ENCODE results near the gene SCRN2.
A peak's percentile ranks its signal among the peaks of the same experiment; 100 is the strongest.

SCRN2 gene

DNA sequence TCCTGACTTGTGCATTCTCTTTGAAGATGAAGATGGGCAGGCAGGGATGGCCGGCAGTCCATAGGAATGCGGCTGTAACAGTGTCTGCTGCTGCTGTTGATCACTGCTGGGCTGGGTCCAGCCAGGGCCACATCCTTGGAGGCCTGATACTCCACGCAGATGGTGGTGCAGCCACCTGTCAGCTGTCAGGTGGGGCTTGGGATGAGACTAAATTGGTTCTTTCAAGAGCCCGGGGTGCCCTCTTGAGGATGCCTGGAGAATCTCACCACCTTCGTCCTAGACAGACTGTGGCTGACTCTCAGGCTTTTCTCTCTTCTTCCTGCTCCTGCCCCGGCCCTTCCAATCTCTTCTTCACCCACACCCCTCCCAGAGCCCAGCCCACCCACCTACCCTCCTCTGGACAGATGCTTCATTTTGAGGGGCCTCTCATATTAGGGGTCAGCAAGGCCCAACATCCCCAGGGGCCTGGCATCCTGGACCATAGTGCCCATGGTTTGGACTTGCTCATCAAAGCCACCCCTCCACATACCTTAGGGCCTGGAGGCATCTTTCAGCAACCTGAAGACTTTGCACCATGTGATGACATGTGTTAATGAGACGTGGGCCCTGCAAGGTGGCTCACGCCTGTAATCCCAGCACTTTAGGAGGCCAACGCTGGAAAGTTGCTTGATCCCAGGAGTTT, 38.6 kb downstream of the SCRN2 start:
- peak; percentile 35 for DNase-seq

DNA sequence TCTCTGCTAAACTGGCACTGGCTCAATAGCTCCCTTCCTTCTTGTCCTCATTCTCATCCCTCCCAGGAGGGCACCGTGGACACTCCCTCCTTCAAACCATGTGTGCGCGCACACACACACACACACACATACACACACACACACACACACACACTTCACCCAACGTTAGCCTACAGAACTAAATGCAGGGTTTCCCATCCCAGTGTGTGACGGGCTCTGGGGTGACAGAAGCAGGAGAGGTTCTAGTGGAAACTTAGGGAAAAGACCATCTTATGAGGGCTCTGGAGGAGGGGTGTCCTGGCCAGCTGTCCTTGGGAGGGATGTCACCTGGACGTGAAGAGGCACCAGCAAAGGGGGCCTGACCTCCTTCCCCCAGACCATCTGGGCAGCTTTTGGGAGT, 39.2 kb downstream of the SCRN2 start:
- DNase-seq, result no peak

DNA sequence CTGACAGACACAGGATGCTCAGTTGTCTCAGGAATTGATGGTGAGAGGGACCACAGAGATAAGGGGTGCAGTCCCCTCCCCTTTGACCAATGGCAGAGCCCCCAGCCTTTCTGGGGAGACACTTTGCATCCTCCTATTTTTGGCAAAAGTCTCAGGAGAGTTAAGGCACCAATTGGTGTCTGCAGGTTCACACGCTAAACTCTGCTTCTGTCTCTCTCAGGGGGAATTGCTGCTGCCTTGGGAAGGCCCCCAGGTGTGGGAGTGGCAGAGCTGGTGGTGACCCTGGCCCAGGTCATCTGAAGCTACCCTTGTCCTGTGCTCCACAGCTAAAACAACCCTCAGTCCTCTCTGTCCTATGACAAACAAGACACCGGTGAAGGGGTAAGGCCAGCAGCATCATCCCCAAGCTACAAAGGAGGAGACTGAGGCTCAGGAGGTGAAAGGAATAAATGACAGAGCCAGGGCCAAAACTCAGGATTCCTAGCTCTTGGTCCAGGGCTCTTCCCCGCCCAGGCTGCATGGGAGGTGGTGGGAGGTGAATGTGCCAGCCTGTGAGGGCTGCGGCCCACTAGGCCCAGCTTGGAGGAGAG, 39.8 kb downstream of the SCRN2 start:
- no peak for DNase-seq

DNA sequence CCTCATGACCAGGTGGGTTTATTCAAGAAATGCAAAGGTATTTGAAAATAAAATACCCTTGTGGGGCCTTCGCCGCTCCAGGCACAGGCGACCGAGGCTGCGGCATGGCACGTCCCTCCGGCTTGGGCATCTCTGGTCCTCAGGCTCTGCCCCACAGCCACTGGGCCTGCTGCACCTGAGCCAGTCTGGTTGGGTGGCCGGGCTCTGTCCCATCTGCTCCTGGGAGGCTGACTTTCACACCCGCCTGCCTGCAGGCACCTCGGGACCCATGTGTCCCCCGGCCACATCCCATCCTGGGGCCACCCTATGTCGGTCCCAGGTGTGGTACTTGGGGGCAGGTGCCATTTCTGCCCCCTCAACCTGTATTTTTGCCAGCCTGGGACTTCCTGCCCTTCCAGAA, 40.4 kb downstream of the SCRN2 start:
- no peak for DNase-seq

DNA sequence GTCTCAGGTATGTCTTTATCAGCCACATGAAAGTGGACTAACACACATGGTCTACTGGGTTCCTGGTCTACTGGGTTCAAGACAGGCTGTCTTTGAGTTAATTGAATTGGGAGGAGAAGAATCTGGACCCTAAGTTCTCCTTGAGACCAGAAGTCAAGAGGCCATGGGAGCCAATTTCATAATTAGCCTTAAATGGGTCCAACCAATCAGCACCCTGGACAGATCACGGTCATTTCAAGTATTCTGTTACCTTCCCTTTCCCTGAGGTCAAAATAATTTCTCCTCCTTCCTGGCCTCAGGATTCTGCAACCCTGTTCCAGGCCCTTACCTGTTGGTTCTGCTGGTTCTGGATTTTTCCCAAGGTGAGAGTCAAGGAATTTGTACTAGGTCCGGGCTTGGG, 43.3 kb downstream of the SCRN2 start:
- no peak for DNase-seq

DNA sequence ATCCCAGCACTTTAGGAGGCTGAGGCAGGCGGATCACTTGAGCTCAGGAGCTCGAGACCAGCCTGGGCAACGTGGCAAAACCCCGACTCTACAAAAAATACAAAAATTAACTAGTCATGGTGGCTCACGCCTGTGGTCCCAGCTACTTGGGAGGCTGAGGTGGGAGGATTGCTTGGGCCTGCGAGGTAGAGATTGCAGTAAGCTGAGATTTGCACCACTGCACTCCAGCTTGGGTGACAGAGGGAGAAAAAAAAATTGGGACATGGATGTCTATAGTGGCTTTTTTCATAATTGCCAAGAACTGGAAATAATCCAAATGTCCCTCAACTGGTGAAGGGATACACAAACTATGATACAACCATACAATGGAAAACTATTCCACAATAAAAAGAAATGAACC, 48.1 kb downstream of the SCRN2 start:
- DNase-seq, result no peak

DNA sequence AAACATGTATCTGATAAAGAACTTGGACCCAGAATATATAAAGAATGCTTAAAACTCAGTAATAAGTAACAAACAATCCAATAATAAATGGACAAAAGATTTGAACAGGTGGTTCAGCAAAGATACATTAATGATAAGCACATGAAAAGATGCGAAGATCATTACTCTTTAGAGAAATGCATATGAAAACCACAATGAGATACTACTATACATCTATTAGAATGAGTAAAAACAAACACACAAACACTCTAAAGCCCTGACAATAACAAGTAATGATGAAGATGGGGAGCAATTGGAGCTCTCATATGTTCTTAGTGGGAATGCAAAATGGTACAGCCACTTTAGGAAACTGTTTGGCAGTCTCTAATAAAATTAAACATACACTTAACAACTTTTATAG, 48.6 kb downstream of the SCRN2 start:
- DNase-seq, result no peak

DNA sequence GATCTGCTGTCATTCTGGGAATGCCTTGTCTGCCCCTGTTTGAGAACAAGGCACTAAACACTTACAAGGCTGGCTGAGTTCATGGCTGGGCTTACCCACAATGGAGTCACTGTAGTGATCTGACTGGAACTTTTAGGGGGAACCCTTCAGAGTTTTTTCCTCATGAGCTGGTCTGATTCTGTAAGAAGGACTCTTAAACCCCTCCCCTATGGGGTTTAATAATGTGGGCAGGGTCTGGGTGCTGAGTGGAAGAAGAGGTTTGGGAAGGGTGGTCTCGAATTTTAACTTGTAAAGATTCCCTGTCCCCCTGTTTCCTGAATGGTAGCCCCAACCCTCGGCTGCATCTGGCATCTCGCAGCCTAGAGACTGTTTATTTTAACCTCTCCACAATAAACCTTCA, 50.0 kb downstream of the SCRN2 start:
- DNase-seq, result no peak

DNA sequence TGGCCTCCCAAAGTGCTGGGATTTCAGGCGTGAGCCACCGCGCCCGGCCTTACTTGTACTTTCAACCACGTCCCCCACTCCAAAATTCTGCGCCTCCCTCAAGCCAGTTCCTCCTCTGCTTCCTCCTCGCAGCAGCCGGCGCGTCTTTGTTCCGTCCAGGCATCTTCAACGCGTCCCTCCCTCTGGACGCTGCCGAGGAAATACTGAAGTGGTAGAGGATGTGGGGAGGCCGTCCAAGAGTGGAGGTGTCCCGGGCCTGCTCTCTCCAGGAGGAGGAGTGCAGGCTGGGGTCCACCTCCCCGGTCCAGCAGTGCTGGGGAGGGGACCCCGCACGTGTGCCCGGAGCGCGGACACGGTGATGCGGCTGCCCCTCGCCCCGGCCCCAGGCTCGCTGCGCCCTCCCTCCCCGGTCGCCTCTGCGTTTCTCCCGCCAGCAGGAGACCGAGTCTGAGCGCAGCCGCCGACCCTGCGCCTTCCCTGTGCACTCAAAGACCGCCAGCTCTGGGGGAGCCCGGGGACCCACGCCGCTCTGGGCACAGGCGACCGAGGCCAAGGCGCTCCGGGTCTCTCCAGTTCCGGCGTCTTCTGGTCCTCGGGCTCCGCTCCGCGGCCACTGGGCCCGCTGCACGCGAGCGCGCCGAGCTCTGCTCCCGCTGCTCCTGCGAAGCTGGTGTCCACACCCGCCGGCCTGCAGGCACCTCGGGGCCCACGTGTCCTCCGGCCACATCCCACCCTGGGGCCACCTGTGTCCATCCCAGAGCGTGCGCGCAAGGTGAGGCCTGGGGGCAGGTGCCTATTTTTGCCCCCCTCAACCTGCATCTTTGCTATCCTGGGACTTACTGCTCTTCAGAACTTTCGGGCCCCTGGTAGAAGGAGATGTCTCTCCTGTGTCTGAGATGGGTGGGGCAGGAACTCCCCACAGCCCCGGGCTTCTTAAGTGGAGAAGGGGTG, 51.2 kb downstream of the SCRN2 start:
- DNase-seq, result peak; percentile 84

Measured in retina (tissue), 1 donor.